ENCODE data around the gene GDF10.

- TF ChIP-seq, protein P1, sequence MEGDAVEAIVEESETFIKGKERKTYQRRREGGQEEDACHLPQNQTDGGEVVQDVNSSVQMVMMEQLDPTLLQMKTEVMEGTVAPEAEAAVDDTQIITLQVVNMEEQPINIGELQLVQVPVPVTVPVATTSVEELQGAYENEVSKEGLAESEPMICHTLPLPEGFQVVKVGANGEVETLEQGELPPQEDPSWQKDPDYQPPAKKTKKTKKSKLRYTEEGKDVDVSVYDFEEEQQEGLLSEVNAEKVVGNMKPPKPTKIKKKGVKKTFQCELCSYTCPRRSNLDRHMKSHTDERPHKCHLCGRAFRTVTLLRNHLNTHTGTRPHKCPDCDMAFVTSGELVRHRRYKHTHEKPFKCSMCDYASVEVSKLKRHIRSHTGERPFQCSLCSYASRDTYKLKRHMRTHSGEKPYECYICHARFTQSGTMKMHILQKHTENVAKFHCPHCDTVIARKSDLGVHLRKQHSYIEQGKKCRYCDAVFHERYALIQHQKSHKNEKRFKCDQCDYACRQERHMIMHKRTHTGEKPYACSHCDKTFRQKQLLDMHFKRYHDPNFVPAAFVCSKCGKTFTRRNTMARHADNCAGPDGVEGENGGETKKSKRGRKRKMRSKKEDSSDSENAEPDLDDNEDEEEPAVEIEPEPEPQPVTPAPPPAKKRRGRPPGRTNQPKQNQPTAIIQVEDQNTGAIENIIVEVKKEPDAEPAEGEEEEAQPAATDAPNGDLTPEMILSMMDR (IDR thresholded peaks at IDR 0.05) = no peak
- TF ChIP-seq POLR2A (IDR thresholded peaks at IDR 0.05) (no peak), POLR2AphosphoS5 (IDR thresholded peaks at IDR 0.05) (no peak)
Observed at GRCh38 chr10:47299611-47300428, at the start of gene GDF10.
